Measurements from ENCODE around the gene SPG11.

The SPG11 gene

GRCh38 chr15:44682809-44683682 lies 19.6 kb upstream of the SPG11 start:
- peak; percentile 41 to 59 for DNase-seq (ENCODE audit: low read depth in 2 of 2)

- DNase-seq (ENCODE audit: low read depth in 2 of 2): no peak
Observed at GRCh38 chr15:44682211-44682610, 18.7 kb upstream of the SPG11 start.

- DNase-seq (ENCODE audit: low read depth in 2 of 2): no peak
Observed at GRCh38 chr15:44676676-44677075, 13.2 kb upstream of the SPG11 start.

GRCh38 chr15:44675911-44676310 lies 12.4 kb upstream of the SPG11 start:
- no peak for DNase-seq (ENCODE audit: low read depth in 2 of 2)

GRCh38 chr15:44673639-44674038 lies 10.2 kb upstream of the SPG11 start:
- no peak for DNase-seq (ENCODE audit: low read depth in 2 of 2)

- no peak for DNase-seq (ENCODE audit: low read depth in 2 of 2)
Observed at GRCh38 chr15:44670087-44670950, 6.9 kb upstream of the SPG11 start.

GRCh38 chr15:44668921-44669320 lies 5.5 kb upstream of the SPG11 start:
- DNase-seq (ENCODE audit: low read depth in 2 of 2): no peak

- DNase-seq (ENCODE audit: low read depth in 2 of 2): no peak
Observed at GRCh38 chr15:44667039-44667360, 3.5 kb upstream of the SPG11 start.

- no peak for DNase-seq (ENCODE audit: low read depth in 2 of 2)
Observed at GRCh38 chr15:44666210-44667038, 3.0 kb upstream of the SPG11 start.

GRCh38 chr15:44662478-44663409 lies 718 bp downstream of the SPG11 start:
- peak; percentile 59 to 75 for DNase-seq (ENCODE audit: low read depth in 2 of 2)

- no peak for DNase-seq (ENCODE audit: low read depth in 2 of 2)
Observed at GRCh38 chr15:44661576-44661975, 1.9 kb downstream of the SPG11 start.

- DNase-seq (ENCODE audit: low read depth in 2 of 2): no peak
Observed at GRCh38 chr15:44659056-44659455, 4.4 kb downstream of the SPG11 start.

- no peak for DNase-seq (ENCODE audit: low read depth in 2 of 2)
Observed at GRCh38 chr15:44657378-44657777, 6.1 kb downstream of the SPG11 start.

- DNase-seq (ENCODE audit: low read depth in 2 of 2): no peak
Observed at GRCh38 chr15:44656913-44657312, 6.5 kb downstream of the SPG11 start.

GRCh38 chr15:44656298-44656697 lies 7.2 kb downstream of the SPG11 start:
- no peak for DNase-seq (ENCODE audit: low read depth in 2 of 2)

- DNase-seq (ENCODE audit: low read depth in 2 of 2): no peak
Observed at GRCh38 chr15:44654858-44655257, 8.6 kb downstream of the SPG11 start.

- DNase-seq (ENCODE audit: low read depth in 2 of 2): no peak
Observed at GRCh38 chr15:44647637-44648036, 15.8 kb downstream of the SPG11 start.

- no peak for DNase-seq (ENCODE audit: low read depth in 2 of 2)
Observed at GRCh38 chr15:44647036-44647435, 16.4 kb downstream of the SPG11 start.

- no peak for DNase-seq (ENCODE audit: low read depth in 2 of 2)
Observed at GRCh38 chr15:44646460-44646859, 17.0 kb downstream of the SPG11 start.

- DNase-seq (ENCODE audit: low read depth in 2 of 2): no peak
Observed at GRCh38 chr15:44641651-44642050, 21.8 kb downstream of the SPG11 start.

GRCh38 chr15:44636976-44637375 lies 26.5 kb downstream of the SPG11 start:
- no peak for DNase-seq (ENCODE audit: low read depth in 2 of 2)

Measured in activated CD8-positive, alpha-beta memory T cell treated with anti-CD3 and anti-CD28 coated beads for 4 hours (primary cell).